DOHH2 (cell line): ENCODE data around the gene HDAC4.

Source experiments
- H3F3A ChIP-seq: fragments of 200-600 bp; sonication (generic), shearing (Covaris generic); 2 replicates; pipeline ENCODE4 v1.6.0; 2016; ENCODE audit warnings: antibody characterized with exemption, mild to moderate bottlenecking; ENCODE audit not compliant: control insufficient read depth, insufficient read depth
- H3K27ac ChIP-seq: fragments of 200-600 bp; sonication (generic); 2 replicates; pipeline ENCODE4 v1.5.1; 2014; ENCODE audit warnings: low read depth, mild to moderate bottlenecking, low read length, moderate library complexity
- H3K27me3 ChIP-seq: fragments of 200-600 bp; sonication (generic); 2 replicates; pipeline ENCODE4 v1.6.1; 2014; ENCODE audit warnings: mild to moderate bottlenecking, low read length, mixed read lengths; ENCODE audit not compliant: control insufficient read depth
- H3K36me3 ChIP-seq: fragments of 200-600 bp; sonication (generic); 2 replicates; pipeline ENCODE4 v1.6.1; 2014; ENCODE audit warnings: mild to moderate bottlenecking, low read length, moderate library complexity, mixed read lengths; ENCODE audit not compliant: control insufficient read depth
- H3K4me1 ChIP-seq: fragments of 200-600 bp; sonication (generic); 2 replicates; pipeline ENCODE4 v1.6.1; 2014; ENCODE audit warnings: mild to moderate bottlenecking, low read length, mixed read lengths; ENCODE audit not compliant: control insufficient read depth
- H3K4me2 ChIP-seq: fragments of 200-600 bp; sonication (generic); 2 replicates; pipeline ENCODE4 v1.6.0; 2014; ENCODE audit warnings: mild to moderate bottlenecking, low read length, moderate library complexity
- H3K4me3 ChIP-seq: fragments of 200-600 bp; sonication (generic); 2 replicates; pipeline ENCODE4 v1.5.1; 2014; ENCODE audit warnings: mild to moderate bottlenecking, low read length, mixed read lengths
- H3K79me2 ChIP-seq: fragments of 200-600 bp; sonication (generic); 2 replicates; pipeline ENCODE4 v1.6.1; 2014; ENCODE audit warnings: mild to moderate bottlenecking, low read length, mixed read lengths; ENCODE audit not compliant: control insufficient read depth
- H3K9me2 ChIP-seq: fragments of 200-600 bp; sonication (generic); replicated peaks from 2 replicates; pipeline ENCODE4 v1.6.1; 2014; ENCODE audit warnings: mild to moderate bottlenecking, low read length, mixed read lengths; ENCODE audit not compliant: control insufficient read depth
- H3K9me3 ChIP-seq: fragments of 200-600 bp; sonication (generic); 2 replicates; pipeline ENCODE4 v1.6.1; 2014; ENCODE audit warnings: antibody characterized with exemption, low read length, mixed read lengths; ENCODE audit not compliant: control insufficient read depth, insufficient read depth
- H4K20me1 ChIP-seq: fragments of 200-600 bp; sonication (generic); 2 replicates; pipeline ENCODE4 v1.6.0; 2014; ENCODE audit warnings: low read depth, mild to moderate bottlenecking, antibody characterized with exemption, low read length, moderate library complexity; ENCODE audit not compliant: control insufficient read depth, insufficient read depth
- CTCF ChIP-seq: fragments of 200-600 bp; sonication (generic); IDR thresholded peaks from one replicate; pipeline ENCODE4 v1.5.1; 2014; ENCODE audit warnings: antibody characterized with exemption, mild to moderate bottlenecking, low read depth, low read length; ENCODE audit not compliant: poor library complexity, severe bottlenecking
- EZH2phosphoT487 ChIP-seq: fragments of 200-600 bp; sonication (generic); IDR thresholded peaks from 2 replicates; pipeline ENCODE4 v1.6.1; 2017; ENCODE audit warnings: borderline replicate concordance, mild to moderate bottlenecking, antibody characterized with exemption, low read length, moderate library complexity, mixed read lengths

HDAC4 gene

GRCh38 chr2:239309398-239310245, 91.2 kb downstream of the HDAC4 start:
- H3K27ac ChIP-seq, result no peak overlapping the region
- H3K4me3 ChIP-seq, result no peak overlapping the region
- H3F3A ChIP-seq, result no peaks in the 10 kb centered on the region
- H3K4me2 ChIP-seq, result no peak overlapping the region
- peaks cover 7% of the 10 kb centered on the region; the same call in 1 of the 2 replicates for H4K20me1 ChIP-seq
- no peak for TF ChIP-seq EZH2phosphoT487
- TF ChIP-seq CTCF, result no peak
- H3K79me2 ChIP-seq, result no peaks in the 10 kb centered on the region
- H3K4me1 ChIP-seq, result no peaks in the 10 kb centered on the region
- H3K9me3 ChIP-seq, result no peaks in the 10 kb centered on the region
- H3K27me3 ChIP-seq, result no peaks in the 10 kb centered on the region
- no peaks in the 10 kb centered on the region for H3K36me3 ChIP-seq
- no peaks in the 10 kb centered on the region for H3K9me2 ChIP-seq

GRCh38 chr2:239308661-239309397, 92.0 kb downstream of the HDAC4 start:
- Histone ChIP-seq H3F3A (no peaks in the 10 kb centered on the region), H3K79me2 (no peaks in the 10 kb centered on the region), H3K4me1 (no peaks in the 10 kb centered on the region), H3K27ac (no peak overlapping the region), H3K27me3 (no peaks in the 10 kb centered on the region), H3K9me3 (no peaks in the 10 kb centered on the region), H3K4me2 (no peak overlapping the region), H3K4me3 (no peak overlapping the region), H3K36me3 (no peaks in the 10 kb centered on the region), H3K9me2 (no peaks in the 10 kb centered on the region), H4K20me1 (peaks cover 9% of the 10 kb centered on the region; the same call in 1 of the 2 replicates)
- TF ChIP-seq CTCF (no peak), EZH2phosphoT487 (no peak)

- Histone ChIP-seq H3K27ac (no peak overlapping the region), H3K36me3 (no peaks in the 10 kb centered on the region), H3K79me2 (no peaks in the 10 kb centered on the region), H3K4me3 (no peak overlapping the region), H3K9me2 (no peaks in the 10 kb centered on the region), H3K4me1 (no peaks in the 10 kb centered on the region), H3F3A (no peaks in the 10 kb centered on the region), H4K20me1 (peaks cover 13% of the 10 kb centered on the region; the same call in 1 of the 2 replicates), H3K4me2 (no peak overlapping the region), H3K27me3 (no peaks in the 10 kb centered on the region), H3K9me3 (no peaks in the 10 kb centered on the region)
- no peak for TF ChIP-seq EZH2phosphoT487
- TF ChIP-seq CTCF, result no peak
Observed at GRCh38 chr2:239307921-239308613, 92.8 kb downstream of the HDAC4 start.
